HG02571 (cell line): ENCODE measurements around the gene RNF115.
"Not testable (repeated sequence)": the region's sequence is repeated elsewhere in the genome, so short reads cannot be mapped to it uniquely, and the experiment has no call there.

Experiments used
- ATAC-seq: cut with Tn5 transposase; IDR thresholded peaks from one replicate; pipeline ENCODE4 v1.9.1; 2021; ENCODE audit warnings: mild to moderate bottlenecking, moderate library complexity; ENCODE audit not compliant: unreplicated experiment

Gene RNF115

DNA sequence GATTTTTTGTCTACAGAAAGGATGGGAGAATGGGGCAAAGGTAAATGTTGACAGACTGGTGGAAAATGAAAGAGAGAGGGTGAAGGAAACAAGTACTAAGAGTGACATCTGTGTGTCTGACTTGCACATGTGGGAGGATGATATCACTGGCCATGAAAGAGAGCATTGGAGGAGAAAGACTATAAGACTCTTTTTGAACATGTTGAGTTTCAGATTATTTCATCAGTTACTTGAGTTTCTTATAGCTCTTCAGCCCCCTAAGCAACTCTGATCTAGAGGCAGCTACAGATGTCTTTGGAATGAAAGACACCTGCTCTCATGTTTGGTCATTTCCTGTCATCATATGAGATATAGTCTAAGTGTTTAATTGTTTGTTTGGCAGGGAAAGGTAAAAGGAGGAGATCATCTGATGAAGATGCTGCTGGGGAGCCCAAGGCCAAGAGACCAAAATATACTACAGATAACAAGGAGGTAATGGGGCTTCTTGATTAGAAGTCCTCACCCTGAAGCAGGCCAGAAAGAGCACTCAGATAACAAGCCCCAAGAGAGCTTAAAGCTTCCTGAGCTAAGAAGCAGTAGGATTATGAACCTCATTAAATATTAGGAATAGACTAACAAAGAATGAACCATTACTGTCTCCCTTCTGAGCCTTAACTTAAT is 4.6 kb upstream of the RNF115 start:
- ATAC-seq, result no peak

DNA sequence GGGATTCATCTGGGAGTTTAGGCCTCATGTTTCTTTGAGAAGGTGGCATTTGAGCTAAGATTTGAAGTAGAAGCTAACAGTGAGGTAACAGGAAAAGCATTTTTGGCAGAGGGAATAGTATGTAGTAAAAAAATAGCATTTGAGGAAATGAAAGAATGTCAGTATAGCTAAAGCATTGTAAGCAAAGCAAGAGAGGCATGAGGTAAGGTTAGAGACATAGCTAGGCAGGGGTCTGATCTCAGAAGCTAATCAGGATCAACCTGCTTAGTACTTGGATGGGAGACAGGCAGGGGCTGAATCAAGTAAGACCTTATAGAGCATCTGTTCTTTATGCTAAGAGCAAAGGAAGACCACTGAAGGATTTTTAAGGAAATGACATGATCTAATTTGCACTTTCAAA is 4.1 kb upstream of the RNF115 start:
- ATAC-seq, result no peak

DNA sequence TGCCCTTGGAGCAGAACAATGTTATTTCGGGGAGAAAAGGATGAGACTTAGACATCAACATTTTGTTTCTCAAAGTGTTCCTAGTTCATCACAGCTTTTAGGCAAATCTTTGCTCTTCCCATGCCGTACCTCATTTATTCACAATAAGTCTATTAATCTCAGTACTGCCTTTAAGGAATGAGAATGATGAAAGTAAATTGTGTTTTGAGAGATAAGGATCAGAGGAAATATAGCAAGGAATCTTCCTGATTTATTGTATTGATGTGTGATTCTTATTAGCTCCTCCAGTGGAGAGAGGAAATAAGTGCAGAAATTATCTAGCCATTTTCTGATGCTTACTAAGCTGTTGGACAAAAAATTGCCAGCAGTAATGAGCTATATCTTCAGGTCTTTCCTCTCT is 2.1 kb upstream of the RNF115 start:
- no peak for ATAC-seq

DNA sequence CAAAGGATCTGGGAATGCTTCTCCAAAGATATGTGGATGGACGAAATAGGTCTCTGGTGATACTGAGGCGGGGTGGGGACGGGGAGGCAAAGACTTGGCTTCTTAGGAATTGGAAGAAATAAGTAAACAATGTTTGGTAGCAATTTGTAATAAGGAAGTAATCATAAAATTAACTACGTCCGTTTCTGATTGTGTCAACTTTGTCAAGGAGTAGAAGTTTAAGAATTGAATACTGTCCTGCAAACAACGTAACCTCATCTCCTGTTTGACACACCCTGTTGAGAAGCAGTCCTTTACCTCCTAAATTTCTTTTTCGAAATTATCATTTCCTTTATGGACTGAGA is 576 bp upstream of the RNF115 start:
- no peak for ATAC-seq

DNA sequence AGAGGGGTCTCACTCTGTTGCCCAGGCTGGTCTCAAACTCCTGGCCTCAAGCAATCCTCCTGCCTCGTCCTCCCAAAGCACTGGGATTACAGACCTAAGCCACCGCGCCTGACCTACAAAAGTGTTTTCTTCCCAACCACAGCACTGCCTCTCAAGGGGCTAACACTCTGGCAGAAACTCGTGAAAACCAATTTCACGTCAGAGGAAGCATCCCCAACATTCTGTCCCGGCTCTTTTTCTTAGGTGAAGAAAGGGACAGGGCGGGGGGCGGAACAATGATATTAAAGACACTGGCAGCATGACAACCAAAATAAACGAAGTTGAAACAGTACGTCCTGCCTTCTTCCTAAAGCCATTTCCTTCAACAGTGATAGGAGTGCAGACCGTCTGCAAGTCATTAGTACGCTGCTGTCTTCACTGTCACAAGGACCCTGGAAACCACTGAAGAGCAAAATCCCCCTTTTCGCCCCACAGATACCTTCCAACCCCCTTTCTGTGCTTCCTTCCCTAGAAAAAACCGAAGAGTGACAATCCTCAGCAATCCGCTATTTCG is 1.0 kb downstream of the RNF115 start:
- ATAC-seq, result not testable (repeated sequence)

DNA sequence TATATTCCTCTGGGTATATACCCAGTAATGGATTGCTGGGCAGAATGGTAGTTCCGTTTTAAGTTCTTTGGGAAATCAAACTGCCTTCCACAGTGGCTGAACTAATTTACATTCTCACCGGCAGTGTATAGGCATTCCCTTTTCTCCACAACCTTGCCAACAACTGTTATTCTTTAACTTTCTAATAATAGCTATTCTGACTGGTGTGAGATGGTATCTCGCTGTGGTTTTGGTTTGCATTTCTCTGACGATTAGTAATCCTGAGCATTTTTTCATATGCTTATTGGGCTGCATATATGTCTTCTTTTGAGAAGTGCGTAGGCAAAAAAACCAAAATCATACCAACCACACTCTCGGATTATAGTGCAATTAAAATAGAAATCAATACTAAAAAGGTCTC is 5.8 kb downstream of the RNF115 start:
- not testable (repeated sequence) for ATAC-seq

DNA sequence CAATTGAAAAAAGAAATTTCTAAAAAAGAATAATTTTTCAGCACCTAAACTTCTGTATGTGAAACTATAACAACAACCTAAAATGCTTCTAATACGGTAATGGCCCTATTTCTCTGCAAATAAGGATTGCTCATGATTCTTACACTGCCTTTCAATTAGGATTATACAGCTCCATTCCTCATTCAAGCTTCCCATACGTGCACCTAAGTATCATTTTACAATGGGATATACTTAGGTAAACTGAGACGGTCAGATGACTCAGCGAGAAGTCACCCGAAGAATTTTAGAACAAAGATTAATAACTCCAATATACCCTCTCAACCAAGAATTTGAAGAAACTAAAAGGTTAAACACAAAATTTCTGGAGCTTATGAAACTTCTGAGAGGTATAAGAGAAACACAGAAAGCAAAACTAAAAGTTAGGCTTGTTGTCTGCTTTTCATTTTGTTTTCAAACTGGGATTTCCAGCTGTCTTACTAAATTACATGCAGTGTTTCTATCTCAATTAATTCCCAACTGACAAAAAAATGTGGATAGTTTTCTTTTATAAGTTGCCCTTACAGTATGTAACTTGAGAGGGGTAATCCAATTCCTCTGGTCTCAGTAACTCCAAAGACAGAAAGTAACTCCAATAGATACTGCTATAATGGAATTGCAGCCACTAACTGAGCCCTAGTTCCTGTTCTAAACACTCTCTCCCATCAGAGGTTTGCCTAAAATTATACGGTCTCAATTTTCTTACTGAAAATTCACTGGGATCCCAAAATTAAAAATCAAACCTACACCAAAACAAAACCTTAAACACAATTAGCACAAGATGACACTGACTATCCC is 10.7 kb downstream of the RNF115 start:
- not testable (repeated sequence) for ATAC-seq

DNA sequence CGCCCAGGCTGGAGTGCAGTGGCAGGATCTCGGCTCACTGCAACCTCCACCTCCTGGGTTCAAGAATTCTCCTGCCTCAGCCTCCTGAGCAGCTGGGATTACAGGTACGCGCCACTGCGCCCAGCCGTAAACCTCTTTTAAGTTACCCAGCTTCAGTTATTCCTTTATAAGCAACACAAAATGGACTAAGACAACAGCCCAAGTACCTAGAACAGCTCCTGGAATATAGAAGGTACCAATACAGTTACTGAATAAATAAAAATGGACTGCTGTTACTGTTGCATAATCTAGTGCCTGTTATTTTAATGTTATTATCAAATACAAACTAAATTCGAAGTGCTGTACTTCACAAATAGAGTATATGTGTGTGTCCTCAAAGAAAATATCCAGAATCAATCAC is 17.1 kb downstream of the RNF115 start:
- no peak for ATAC-seq

DNA sequence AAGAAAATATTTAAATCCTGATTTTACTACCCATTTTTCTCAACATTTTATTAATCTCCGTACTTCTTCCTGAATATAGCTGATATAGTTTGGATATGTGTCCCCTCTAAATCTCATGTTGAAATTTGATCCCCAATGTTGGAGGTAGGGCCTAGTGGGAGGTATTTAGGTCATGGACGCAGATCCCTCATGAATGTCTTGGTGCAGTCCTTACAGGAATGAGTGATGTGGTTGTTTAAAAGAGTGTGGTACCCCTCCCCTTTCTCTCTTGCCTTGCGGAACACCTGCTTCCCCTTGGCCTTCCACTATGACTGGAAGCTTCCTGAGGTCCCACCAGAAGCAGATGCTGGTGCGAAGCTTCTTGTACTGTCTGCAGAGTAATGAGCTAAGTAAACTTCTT is 17.5 kb downstream of the RNF115 start:
- no peak for ATAC-seq

DNA sequence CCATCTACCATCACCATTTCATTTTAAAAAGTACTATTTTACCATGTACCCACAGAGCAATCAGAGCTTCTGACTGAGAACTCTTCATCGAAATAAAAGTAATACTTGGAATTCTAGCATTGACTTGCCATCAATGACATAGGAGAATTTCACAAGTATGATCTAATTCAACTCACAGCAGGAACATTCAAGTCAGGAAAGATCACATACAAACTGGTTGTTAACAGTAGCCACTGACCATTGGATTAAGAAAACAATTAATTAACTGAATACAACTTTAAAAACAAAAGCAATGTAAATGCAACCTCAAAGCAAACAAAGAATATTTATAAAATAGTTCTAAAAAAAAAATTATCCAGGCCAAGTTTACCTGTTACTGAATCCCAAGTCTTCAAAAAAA is 18.8 kb downstream of the RNF115 start:
- no peak for ATAC-seq

DNA sequence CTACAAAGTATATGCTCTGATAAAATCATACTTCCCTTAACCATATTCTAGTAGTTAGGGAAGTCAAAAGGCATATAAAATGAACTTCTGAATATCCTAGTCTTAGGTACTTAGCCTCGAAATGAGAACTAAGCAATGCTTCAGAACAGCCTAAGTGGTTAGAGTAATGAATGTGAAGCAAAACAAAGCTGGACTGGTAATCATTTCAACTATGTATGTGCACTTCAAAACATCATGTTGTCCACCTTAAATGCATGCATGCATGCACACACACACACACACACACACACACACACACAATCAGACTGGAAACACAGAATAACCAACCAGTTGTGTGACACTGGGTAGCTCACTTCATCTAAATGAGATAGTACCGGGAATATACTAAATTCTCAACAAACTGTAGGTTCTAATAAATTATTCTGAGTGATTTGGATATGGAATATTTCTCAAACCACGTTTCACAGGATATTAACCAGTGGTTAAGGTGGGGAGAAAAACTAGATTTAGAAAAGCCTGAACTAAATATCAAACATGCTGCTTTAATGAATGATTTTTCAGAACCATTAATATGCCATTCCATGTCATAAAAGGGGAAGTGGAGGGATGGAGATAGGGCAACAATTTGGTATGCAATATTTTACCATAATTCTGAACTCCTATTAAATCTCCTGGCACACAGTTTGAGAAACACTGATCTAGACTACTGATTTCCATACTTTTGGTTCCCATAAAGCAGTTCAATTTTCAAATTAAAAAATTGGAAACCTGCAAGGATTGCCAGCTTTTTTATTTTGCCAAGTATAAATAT is 19.5 kb downstream of the RNF115 start:
- no peak for ATAC-seq

DNA sequence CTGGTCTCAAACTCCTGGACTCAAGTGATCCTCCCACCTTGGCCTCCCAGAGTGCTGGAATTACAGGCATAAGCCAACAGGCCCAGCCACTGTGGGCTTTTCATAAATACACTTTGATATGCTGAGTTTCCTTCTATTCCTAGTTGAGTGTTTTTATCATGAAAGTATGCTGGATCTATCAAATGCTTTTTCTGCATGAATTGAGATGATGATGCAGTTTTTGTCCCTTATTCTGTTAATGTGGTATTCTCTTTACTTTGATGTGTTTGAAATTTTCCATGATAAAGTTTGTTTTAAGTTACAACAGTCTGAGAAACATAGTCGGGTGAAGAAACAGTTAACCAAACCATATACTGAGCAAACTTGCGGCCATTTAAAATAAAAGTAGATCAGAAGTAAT is 24.1 kb downstream of the RNF115 start:
- ATAC-seq, result no peak

DNA sequence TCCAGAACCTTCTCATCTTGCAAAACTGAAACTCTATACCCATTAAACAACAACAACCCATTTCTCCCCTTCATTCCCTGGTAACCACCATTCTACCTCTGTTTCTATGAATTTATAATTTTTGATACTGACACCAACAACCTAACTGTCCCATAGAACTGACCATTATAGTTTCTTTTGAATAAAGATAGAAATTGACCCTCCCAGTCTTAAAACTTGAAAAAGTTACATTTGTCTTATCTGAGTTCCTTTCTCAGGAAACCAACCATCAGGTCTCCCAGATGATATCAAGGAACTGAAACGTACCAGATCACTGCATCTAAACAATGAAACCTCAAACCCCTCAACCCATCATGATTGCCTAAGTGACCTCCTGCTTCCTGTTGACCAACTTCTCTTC is 27.1 kb downstream of the RNF115 start:
- no peak for ATAC-seq

DNA sequence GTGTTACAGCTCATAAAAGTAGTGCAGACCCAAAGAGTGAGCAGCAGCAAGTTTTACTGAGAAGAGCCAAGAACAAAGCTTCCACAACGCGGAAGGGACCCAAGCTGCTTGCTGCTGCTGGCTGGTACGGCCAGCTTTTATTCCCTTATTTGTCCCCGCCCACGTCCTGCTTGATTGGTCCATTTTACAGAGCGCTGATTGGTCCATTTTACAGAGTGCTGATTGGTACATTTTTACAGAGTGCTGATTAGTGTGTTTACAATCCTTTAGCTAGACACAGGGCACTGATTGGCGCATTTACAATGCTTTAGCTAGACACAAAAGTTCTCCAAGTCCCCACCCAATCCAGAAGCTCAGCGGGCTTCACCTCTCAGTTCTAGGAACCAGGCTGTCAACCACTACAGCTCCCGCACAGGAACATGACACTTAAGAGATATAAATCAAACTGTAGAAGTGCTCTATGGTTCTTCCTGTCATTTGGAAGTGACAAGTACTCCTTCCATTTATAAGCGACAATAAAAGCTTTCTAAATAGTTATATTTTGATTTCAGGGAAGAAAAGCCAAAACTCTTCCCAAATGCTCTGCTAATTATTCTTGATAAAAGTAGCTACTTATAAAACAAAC is 28.5 kb downstream of the RNF115 start:
- ATAC-seq, result no peak

DNA sequence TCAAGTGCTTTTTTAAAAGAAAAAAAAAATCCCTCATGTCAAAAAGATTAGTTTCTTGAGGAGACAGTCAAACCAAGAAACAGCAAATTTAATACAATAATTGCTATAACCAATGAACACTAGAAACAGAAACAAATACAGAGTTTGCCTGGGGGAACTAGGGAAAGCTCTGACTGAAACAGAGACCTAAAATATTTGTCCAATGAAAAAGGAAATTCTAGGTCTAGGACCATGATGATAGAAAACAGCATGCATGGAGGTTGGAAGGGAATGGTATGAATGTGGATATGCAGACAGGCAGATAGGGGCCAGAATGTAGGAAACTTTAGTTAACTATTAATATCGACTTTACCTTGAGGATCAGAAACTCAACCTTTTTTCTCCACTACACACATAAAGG is 31.4 kb downstream of the RNF115 start:
- no peak for ATAC-seq

DNA sequence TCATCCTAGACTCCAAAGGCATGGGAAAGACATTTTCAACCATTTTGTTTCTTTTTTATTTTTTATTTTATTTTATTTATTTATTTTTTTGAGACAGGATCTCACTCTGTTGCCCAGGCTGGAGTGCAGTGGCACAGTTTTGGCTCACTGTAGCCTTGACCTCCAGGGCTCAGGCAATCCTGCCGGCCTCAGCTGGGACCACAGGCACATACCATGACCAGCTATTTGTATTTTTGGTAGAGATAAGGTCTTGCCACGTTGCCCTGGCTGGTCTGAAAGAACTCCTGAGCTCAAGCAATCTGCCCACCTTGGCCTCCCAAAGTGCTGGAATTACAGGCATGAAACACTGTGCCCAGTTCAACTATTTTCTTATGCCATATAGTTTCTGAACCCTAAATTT is 32.0 kb downstream of the RNF115 start:
- ATAC-seq, result not testable (repeated sequence)

DNA sequence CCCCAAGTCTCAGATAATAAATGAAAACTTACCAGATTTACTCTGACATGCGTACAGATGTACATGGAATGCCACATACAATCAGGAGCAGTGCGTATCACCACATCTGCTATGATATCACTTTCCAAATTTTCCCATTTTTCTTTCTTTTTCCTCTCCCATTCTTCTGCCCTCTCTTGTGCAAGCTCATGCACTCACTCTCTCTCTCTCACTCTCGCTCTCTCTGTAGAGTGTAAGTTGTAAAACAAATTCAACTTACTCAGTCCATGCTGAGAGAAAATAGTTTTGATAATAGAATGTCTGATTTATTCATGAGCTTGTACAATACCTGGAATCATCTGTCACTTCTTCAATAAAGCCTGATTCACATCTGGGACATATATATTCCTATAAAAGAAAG is 35.3 kb downstream of the RNF115 start:
- no peak for ATAC-seq

DNA sequence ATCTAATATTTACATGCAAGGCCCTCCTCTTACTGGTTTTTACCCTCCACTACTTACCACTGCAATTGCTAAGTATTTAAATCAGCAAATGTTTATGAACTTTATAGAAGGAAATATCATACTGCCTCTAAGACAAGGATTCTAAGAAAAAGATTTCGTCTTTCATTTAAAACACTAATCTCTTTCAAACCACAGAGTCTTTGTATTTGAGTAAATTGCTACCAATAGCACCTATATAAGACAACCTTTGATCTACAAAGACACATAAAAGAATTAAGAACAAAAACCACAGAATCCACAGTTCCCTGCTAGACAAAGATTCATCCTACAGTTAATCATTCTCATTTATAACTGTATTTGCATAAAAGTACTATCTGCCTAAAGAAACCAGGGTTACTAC is 37.6 kb downstream of the RNF115 start:
- no peak for ATAC-seq

DNA sequence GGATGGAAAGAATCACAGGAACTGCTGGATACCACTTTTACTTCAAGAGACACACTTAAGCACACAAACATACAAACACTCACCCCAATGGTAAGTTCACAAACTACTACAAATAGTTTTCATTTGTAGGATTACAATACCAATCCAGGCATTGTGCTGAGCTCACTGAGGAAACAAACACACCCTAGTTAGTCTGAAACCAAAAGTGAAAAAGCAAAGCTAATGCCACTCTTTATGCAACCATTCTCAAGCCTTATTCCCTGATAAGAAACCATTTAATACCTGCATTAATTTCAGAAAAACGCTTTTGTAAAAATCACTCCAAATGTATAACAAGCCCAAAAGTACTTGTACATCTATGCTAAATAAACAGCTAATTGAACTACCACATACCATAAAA is 38.3 kb downstream of the RNF115 start:
- no peak for ATAC-seq

DNA sequence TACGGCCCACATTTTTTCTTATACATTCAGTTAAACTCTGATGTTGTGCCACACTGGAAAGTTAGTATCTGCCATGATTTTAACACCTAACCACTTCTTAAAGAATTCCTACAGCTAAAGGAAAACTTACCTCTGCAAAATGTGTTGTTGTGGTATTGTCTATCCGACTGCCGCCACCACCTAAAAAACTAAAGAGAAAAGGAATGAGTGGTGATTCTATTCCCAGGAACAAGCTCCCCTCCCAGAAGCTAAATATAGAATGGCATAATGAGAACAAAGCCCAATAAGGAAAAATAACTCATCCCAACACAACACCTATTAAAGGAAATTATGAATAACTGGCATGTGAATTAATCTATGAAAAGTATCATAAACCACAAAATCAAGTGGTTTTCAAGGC is 39.5 kb downstream of the RNF115 start:
- no peak for ATAC-seq
